Measurements from ENCODE around the gene NEK6. TPM values are rescaled to one million over a fixed set of nuclear protein-coding genes. Genes with fewer than 3 reads are reported as not detected.

The NEK6 gene
- total and polyA plus RNA-seq, 4 experiments from 2014 or later, result 3.8 to 11.7 (median 8.5) TPM

- no peak for DNase-seq
- H3K27me3 Mint-ChIP-seq, result no peaks in the 10 kb centered on the region
These were observed 68.6 kb downstream of the NEK6 start for GRCh38 chr9:124326378-124326777.

GRCh38 chr9:124327491-124327890 is 69.7 kb downstream of the NEK6 start:
- ChIA-PET POLR2A (ENCODE audit: partially characterized antibody) (no interaction called here), CTCF (ENCODE audit: partially characterized antibody) (no interaction called here)
- Histone ChIP-seq H3K9me3 (ENCODE audit: control insufficient read depth in 1 of 2, low read length in 2 of 2) (no peaks in the 10 kb centered on the region), H3K4me1 (ENCODE audit: insufficient read depth, low read length) (no peaks in the 10 kb centered on the region), H3K27ac (ENCODE audit: low read depth, low read length) (no peak overlapping the region), H3K27me3 (ENCODE audit: insufficient read depth, low read length) (no peaks in the 10 kb centered on the region), H3K4me3 (ENCODE audit: low read length in 2 of 2) (no peak overlapping the region), H3K36me3 (ENCODE audit: insufficient read depth, low read length) (no peaks in the 10 kb centered on the region)
- H3K4me1 Mint-ChIP-seq, result no peaks in the 10 kb centered on the region
- intact Hi-C loops (cut with micrococcal nuclease), result loop anchor here (10.0 kb wide), 1 partner anchor 783 kb away; no protein-coding TSS in a partner anchor
- DNase-seq, result no peak
- H3K27ac Mint-ChIP-seq, result no peak overlapping the region
- no peak overlapping the region for H3K4me3 Mint-ChIP-seq
- no peaks in the 10 kb centered on the region for H3K9me3 Mint-ChIP-seq
- no peaks in the 10 kb centered on the region for H3K27me3 Mint-ChIP-seq
- peaks cover 9 to 27% of the 10 kb centered on the region in 2 donors for H3K36me3 Mint-ChIP-seq

More at GRCh38 chr9:124326378-124326777, 68.6 kb downstream of the NEK6 start:
- Mint-ChIP-seq H3K27ac (no peak overlapping the region), H3K9me3 (no peaks in the 10 kb centered on the region), H3K4me1 (no peaks in the 10 kb centered on the region), H3K4me3 (no peak overlapping the region), H3K36me3 (peaks cover 7 to 26% of the 10 kb centered on the region in 2 donors)
- H3K4me3 ChIP-seq (ENCODE audit: low read length in 2 of 2), result no peak overlapping the region
- no peaks in the 10 kb centered on the region for H3K27me3 ChIP-seq (ENCODE audit: insufficient read depth, low read length)
- H3K36me3 ChIP-seq (ENCODE audit: insufficient read depth, low read length), result peaks cover 4% of the 10 kb centered on the region
- H3K9me3 ChIP-seq (ENCODE audit: control insufficient read depth in 1 of 2, low read length in 2 of 2), result no peaks in the 10 kb centered on the region
- H3K27ac ChIP-seq (ENCODE audit: low read depth, low read length), result no peak overlapping the region
- intact Hi-C loops (cut with micrococcal nuclease), result loop anchor here (10.0 kb wide), 1 partner anchor 782 kb away; no protein-coding TSS in a partner anchor
- ChIA-PET POLR2A (ENCODE audit: partially characterized antibody) (no interaction called here), CTCF (ENCODE audit: partially characterized antibody) (no interaction called here)
- H3K4me1 ChIP-seq (ENCODE audit: insufficient read depth, low read length), result no peaks in the 10 kb centered on the region

GRCh38 chr9:124328285-124328684 is 70.5 kb downstream of the NEK6 start:
- POLR2A ChIA-PET (ENCODE audit: partially characterized antibody), result no interaction called here

GRCh38 chr9:124329206-124329792 is 71.5 kb downstream of the NEK6 start:
- H3K4me1 ChIP-seq (ENCODE audit: insufficient read depth, low read length), result no peaks in the 10 kb centered on the region
- peaks cover 0 to 1% (median 0%) of the 10 kb centered on the region in 4 donors for H3K4me1 Mint-ChIP-seq
- intact Hi-C loops (cut with micrococcal nuclease), result loop anchor here (10.0 kb wide), 1 partner anchor 784 kb away; no protein-coding TSS in a partner anchor
- no peaks in the 10 kb centered on the region for H3K27me3 Mint-ChIP-seq
- no peaks in the 10 kb centered on the region for H3K9me3 ChIP-seq (ENCODE audit: control insufficient read depth in 1 of 2, low read length in 2 of 2)
- H3K36me3 ChIP-seq (ENCODE audit: insufficient read depth, low read length), result no peaks in the 10 kb centered on the region
- peaks cover 0 to 1% (median 0%) of the 10 kb centered on the region in 8 donors for H3K9me3 Mint-ChIP-seq
- POLR2A ChIA-PET (ENCODE audit: partially characterized antibody), result no interaction called here
- no peak overlapping the region for H3K4me3 Mint-ChIP-seq
- H3K27ac ChIP-seq (ENCODE audit: low read depth, low read length), result no peak overlapping the region
- peaks cover 15 to 26% of the 10 kb centered on the region in 2 donors for H3K36me3 Mint-ChIP-seq
- DNase-seq, result no peak
- H3K27ac Mint-ChIP-seq, result no peak overlapping the region
- no peaks in the 10 kb centered on the region for H3K27me3 ChIP-seq (ENCODE audit: insufficient read depth, low read length)
- H3K4me3 ChIP-seq (ENCODE audit: low read length in 2 of 2), result no peak overlapping the region
- CTCF ChIA-PET (ENCODE audit: partially characterized antibody), result no interaction called here

More at GRCh38 chr9:124328285-124328684, 70.5 kb downstream of the NEK6 start:
- no peak for DNase-seq
- no peaks in the 10 kb centered on the region for H3K27me3 Mint-ChIP-seq
- no peak overlapping the region for H3K27ac ChIP-seq (ENCODE audit: low read depth, low read length)
- no peaks in the 10 kb centered on the region for H3K27me3 ChIP-seq (ENCODE audit: insufficient read depth, low read length)
- H3K9me3 ChIP-seq (ENCODE audit: control insufficient read depth in 1 of 2, low read length in 2 of 2), result no peaks in the 10 kb centered on the region
- peaks cover 10 to 24% of the 10 kb centered on the region in 2 donors for H3K36me3 Mint-ChIP-seq
- H3K9me3 Mint-ChIP-seq, result no peaks in the 10 kb centered on the region
- H3K4me3 Mint-ChIP-seq, result no peak overlapping the region
- H3K4me1 Mint-ChIP-seq, result no peaks in the 10 kb centered on the region
- no peaks in the 10 kb centered on the region for H3K36me3 ChIP-seq (ENCODE audit: insufficient read depth, low read length)
- intact Hi-C loops (cut with micrococcal nuclease), result loop anchor here (10.0 kb wide), 1 partner anchor 783 kb away; no protein-coding TSS in a partner anchor
- no peak overlapping the region for H3K27ac Mint-ChIP-seq
- H3K4me1 ChIP-seq (ENCODE audit: insufficient read depth, low read length), result no peaks in the 10 kb centered on the region
- CTCF ChIA-PET (ENCODE audit: partially characterized antibody), result no interaction called here
- no peak overlapping the region for H3K4me3 ChIP-seq (ENCODE audit: low read length in 2 of 2)

- no peak overlapping the region for H3K27ac ChIP-seq (ENCODE audit: low read depth, low read length)
- peaks cover 0 to 1% (median 0%) of the 10 kb centered on the region in 4 donors for H3K4me1 Mint-ChIP-seq
- H3K4me3 Mint-ChIP-seq, result no peak overlapping the region
- peaks cover 18 to 29% of the 10 kb centered on the region in 2 donors for H3K36me3 Mint-ChIP-seq
- H3K36me3 ChIP-seq (ENCODE audit: insufficient read depth, low read length), result no peaks in the 10 kb centered on the region
- no peak for DNase-seq
- H3K4me3 ChIP-seq (ENCODE audit: low read length in 2 of 2), result no peak overlapping the region
- no peak overlapping the region for H3K27ac Mint-ChIP-seq
- H3K27me3 ChIP-seq (ENCODE audit: insufficient read depth, low read length), result no peaks in the 10 kb centered on the region
- intact Hi-C loops (cut with micrococcal nuclease), result no loop called here
- peaks cover 0 to 1% (median 0%) of the 10 kb centered on the region in 8 donors for H3K9me3 Mint-ChIP-seq
- ChIA-PET CTCF (ENCODE audit: partially characterized antibody) (no interaction called here), POLR2A (ENCODE audit: partially characterized antibody) (no interaction called here)
- H3K27me3 Mint-ChIP-seq, result no peaks in the 10 kb centered on the region
- H3K4me1 ChIP-seq (ENCODE audit: insufficient read depth, low read length), result no peaks in the 10 kb centered on the region
- no peaks in the 10 kb centered on the region for H3K9me3 ChIP-seq (ENCODE audit: control insufficient read depth in 1 of 2, low read length in 2 of 2)
These were observed 72.4 kb downstream of the NEK6 start for GRCh38 chr9:124330011-124330697.

GRCh38 chr9:124331580-124331979 is 73.8 kb downstream of the NEK6 start:
- Histone ChIP-seq H3K27ac (ENCODE audit: low read depth, low read length) (no peak overlapping the region), H3K4me3 (ENCODE audit: low read length in 2 of 2) (no peak overlapping the region), H3K36me3 (ENCODE audit: insufficient read depth, low read length) (no peaks in the 10 kb centered on the region), H3K27me3 (ENCODE audit: insufficient read depth, low read length) (no peaks in the 10 kb centered on the region), H3K4me1 (ENCODE audit: insufficient read depth, low read length) (no peaks in the 10 kb centered on the region), H3K9me3 (ENCODE audit: control insufficient read depth in 1 of 2, low read length in 2 of 2) (no peaks in the 10 kb centered on the region)
- Mint-ChIP-seq H3K27me3 (no peaks in the 10 kb centered on the region), H3K27ac (peak overlapping the region in 1 of 7 donors; percentile 70), H3K4me3 (no peak overlapping the region), H3K36me3 (peaks cover 30 to 39% of the 10 kb centered on the region in 2 donors), H3K9me3 (peaks cover 0 to 6% (median 0%) of the 10 kb centered on the region in 8 donors), H3K4me1 (peaks cover 0 to 1% (median 0%) of the 10 kb centered on the region in 4 donors)
- ChIA-PET POLR2A (ENCODE audit: partially characterized antibody) (no interaction called here), CTCF (ENCODE audit: partially characterized antibody) (interaction anchor here (1.1 kb wide), 1 partner anchor 205 kb away, joined by 3 read pairs; no protein-coding TSS in a partner anchor)
- DNase-seq, result no peak
- intact Hi-C loops (cut with micrococcal nuclease), result no loop called here

- Mint-ChIP-seq H3K4me3 (no peak overlapping the region), H3K4me1 (peaks cover 0 to 1% (median 0%) of the 10 kb centered on the region in 4 donors), H3K27me3 (no peaks in the 10 kb centered on the region), H3K9me3 (peaks cover 0 to 7% (median 0%) of the 10 kb centered on the region in 8 donors), H3K27ac (peak overlapping the region in 2 of 7 donors; percentile 4 to 48), H3K36me3 (peaks cover 37 to 42% of the 10 kb centered on the region in 2 donors)
- Histone ChIP-seq H3K4me3 (ENCODE audit: low read length in 2 of 2) (no peak overlapping the region), H3K36me3 (ENCODE audit: insufficient read depth, low read length) (no peaks in the 10 kb centered on the region), H3K4me1 (ENCODE audit: insufficient read depth, low read length) (no peaks in the 10 kb centered on the region), H3K27me3 (ENCODE audit: insufficient read depth, low read length) (no peaks in the 10 kb centered on the region), H3K9me3 (ENCODE audit: control insufficient read depth in 1 of 2, low read length in 2 of 2) (no peaks in the 10 kb centered on the region), H3K27ac (ENCODE audit: low read depth, low read length) (no peak overlapping the region)
- ChIA-PET CTCF (ENCODE audit: partially characterized antibody) (interaction anchor here (1.1 kb wide), 1 partner anchor 206 kb away, joined by 3 read pairs; no protein-coding TSS in a partner anchor), POLR2A (ENCODE audit: partially characterized antibody) (no interaction called here)
- DNase-seq, result no peak
- intact Hi-C loops (cut with micrococcal nuclease), result no loop called here
These were observed 74.8 kb downstream of the NEK6 start for GRCh38 chr9:124332361-124333202.

All from CD4-positive, alpha-beta memory T cell (primary cell).